ENCODE data around the gene ZDHHC18.

Gene ZDHHC18, protein sequence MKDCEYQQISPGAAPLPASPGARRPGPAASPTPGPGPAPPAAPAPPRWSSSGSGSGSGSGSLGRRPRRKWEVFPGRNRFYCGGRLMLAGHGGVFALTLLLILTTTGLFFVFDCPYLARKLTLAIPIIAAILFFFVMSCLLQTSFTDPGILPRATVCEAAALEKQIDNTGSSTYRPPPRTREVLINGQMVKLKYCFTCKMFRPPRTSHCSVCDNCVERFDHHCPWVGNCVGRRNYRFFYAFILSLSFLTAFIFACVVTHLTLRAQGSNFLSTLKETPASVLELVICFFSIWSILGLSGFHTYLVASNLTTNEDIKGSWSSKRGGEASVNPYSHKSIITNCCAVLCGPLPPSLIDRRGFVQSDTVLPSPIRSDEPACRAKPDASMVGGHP

DNA sequence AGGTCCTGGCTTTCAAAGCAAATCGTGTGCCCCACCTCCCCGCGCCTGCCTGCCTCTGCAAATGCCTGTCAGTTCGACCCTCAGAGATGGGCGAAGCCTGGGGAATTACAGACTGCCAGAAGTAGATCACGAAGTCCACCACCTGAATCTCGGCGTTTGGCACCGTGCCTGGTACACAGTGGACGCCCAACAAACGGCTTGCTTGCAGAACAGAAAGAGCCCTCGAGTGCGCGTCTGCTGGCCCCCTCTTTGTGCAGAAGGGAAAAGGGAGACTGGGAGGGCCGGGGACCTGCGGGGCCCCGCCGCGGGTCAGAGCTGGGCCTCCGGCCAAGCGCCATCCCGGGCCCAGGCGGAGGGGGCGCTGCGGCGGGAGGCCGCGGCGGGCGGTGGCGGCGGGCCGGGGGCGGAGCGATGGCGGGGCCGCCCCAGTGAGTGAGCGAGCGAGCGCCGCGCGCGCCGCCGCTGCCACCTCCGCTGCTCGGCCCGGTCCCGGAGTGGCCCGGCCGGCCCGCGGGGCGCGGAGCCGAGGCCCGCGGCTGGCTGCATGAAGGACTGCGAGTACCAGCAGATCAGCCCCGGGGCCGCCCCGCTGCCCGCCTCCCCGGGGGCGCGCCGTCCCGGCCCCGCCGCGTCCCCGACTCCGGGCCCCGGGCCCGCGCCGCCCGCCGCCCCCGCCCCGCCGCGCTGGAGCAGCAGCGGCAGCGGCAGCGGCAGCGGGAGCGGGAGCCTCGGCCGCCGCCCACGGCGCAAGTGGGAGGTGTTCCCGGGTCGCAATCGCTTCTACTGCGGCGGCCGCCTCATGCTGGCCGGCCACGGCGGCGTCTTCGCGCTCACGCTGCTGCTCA lies at the start of gene ZDHHC18:
ZDHHC18 (plus strand) TSS at position 428 of the 845 bp plus-strand sequence; CDS start at position 545, 117 bp downstream.
- no peak for DNase-seq (ENCODE audit: low read depth)
- peak within 1 kb of the TSS; percentile 63 for H3K4me3 ChIP-seq (ENCODE audit: low read length)
- TF ChIP-seq, protein P1, sequence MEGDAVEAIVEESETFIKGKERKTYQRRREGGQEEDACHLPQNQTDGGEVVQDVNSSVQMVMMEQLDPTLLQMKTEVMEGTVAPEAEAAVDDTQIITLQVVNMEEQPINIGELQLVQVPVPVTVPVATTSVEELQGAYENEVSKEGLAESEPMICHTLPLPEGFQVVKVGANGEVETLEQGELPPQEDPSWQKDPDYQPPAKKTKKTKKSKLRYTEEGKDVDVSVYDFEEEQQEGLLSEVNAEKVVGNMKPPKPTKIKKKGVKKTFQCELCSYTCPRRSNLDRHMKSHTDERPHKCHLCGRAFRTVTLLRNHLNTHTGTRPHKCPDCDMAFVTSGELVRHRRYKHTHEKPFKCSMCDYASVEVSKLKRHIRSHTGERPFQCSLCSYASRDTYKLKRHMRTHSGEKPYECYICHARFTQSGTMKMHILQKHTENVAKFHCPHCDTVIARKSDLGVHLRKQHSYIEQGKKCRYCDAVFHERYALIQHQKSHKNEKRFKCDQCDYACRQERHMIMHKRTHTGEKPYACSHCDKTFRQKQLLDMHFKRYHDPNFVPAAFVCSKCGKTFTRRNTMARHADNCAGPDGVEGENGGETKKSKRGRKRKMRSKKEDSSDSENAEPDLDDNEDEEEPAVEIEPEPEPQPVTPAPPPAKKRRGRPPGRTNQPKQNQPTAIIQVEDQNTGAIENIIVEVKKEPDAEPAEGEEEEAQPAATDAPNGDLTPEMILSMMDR (conservative IDR thresholded peaks at IDR 0.05; ENCODE audit: low read depth, low read length), result peak; percentile 36

DNA sequence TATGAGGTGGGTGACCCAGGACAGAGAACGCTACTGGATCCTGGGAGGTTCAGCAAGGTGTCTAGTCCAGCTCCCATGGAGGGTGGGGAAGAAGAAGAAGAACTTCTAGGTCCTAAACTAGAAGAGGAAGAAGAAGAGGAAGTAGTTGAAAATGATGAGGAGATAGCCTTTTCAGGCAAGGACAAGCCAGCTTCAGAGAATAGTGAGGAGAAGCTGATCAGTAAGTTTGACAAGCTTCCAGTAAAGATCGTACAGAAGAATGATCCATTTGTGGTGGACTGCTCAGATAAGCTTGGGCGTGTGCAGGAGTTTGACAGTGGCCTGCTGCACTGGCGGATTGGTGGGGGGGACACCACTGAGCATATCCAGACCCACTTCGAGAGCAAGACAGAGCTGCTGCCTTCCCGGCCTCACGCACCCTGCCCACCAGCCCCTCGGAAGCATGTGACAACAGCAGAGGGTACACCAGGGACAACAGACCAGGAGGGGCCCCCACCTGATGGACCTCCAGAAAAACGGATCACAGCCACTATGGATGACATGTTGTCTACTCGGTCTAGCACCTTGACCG lies 47.3 kb upstream of the ZDHHC18 start:
- TF ChIP-seq, protein P1 (conservative IDR thresholded peaks at IDR 0.05; ENCODE audit: low read depth, low read length), result no peak
- no peak overlapping the region for H3K4me3 ChIP-seq (ENCODE audit: low read length)
- no peak for DNase-seq (ENCODE audit: low read depth)

DNA sequence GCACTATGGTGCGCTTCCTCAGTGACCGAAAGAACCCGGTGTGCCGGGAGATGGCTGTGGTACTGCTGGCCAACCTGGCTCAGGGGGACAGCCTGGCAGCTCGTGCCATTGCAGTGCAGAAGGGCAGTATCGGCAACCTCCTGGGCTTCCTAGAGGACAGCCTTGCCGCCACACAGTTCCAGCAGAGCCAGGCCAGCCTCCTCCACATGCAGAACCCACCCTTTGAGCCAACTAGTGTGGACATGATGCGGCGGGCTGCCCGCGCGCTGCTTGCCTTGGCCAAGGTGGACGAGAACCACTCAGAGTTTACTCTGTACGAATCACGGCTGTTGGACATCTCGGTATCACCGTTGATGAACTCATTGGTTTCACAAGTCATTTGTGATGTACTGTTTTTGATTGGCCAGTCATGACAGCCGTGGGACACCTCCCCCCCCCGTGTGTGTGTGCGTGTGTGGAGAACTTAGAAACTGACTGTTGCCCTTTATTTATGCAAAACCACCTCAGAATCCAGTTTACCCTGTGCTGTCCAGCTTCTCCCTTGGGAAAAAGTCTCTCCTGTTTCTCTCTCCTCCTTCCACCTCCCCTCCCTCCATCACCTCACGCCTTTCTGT lies 46.0 kb upstream of the ZDHHC18 start:
- no peak overlapping the region for H3K4me3 ChIP-seq (ENCODE audit: low read length)
- DNase-seq (ENCODE audit: low read depth), result no peak
- TF ChIP-seq, protein P1 (conservative IDR thresholded peaks at IDR 0.05; ENCODE audit: low read depth, low read length), result no peak

DNA sequence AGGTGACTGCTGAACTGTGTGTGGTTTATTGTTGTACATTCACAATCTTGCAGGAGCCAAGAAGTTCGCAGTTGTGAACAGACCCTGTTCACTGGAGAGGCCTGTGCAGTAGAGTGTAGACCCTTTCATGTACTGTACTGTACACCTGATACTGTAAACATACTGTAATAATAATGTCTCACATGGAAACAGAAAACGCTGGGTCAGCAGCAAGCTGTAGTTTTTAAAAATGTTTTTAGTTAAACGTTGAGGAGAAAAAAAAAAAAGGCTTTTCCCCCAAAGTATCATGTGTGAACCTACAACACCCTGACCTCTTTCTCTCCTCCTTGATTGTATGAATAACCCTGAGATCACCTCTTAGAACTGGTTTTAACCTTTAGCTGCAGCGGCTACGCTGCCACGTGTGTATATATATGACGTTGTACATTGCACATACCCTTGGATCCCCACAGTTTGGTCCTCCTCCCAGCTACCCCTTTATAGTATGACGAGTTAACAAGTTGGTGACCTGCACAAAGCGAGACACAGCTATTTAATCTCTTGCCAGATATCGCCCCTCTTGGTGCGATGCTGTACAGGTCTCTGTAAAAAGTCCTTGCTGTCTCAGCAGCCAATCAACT lies 45.2 kb upstream of the ZDHHC18 start:
- H3K4me3 ChIP-seq (ENCODE audit: low read length), result no peak overlapping the region
- TF ChIP-seq, protein P1 (conservative IDR thresholded peaks at IDR 0.05; ENCODE audit: low read depth, low read length), result no peak
- no peak for DNase-seq (ENCODE audit: low read depth)

DNA sequence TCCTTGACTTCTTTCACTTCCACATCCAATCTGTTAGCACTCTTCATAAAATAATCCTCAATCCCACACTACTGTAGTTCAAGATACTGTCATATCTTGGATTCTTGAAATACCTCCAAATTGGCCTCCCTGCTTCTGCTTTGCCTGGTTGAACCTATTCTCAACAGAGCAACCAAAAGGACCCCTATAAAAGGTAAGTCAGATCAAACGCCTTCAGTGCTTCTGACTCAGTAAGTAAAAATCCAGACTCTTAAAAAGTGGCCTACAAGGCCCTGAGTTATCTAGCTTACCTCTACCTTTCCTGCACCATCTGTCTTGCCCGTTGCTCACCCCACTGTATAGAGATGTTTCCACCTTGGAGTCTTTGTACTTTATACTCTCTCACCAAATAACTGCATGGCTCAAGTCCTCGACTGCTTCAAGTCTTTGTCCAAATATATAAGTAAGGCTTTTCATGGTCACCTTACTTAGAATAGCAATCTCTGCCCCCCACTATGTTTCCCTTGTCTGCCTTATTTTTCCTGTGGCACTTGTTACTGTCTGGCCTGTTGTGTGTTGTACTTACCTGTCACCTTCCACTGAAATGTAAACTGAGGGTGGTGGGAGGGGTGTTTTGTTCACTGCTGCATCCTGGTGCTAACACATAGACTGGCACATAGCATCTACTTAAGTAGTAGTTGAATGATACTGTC lies 43.8 kb upstream of the ZDHHC18 start:
- H3K4me3 ChIP-seq (ENCODE audit: low read length), result no peak overlapping the region
- DNase-seq (ENCODE audit: low read depth), result no peak
- TF ChIP-seq, protein P1 (conservative IDR thresholded peaks at IDR 0.05; ENCODE audit: low read depth, low read length), result no peak

DNA sequence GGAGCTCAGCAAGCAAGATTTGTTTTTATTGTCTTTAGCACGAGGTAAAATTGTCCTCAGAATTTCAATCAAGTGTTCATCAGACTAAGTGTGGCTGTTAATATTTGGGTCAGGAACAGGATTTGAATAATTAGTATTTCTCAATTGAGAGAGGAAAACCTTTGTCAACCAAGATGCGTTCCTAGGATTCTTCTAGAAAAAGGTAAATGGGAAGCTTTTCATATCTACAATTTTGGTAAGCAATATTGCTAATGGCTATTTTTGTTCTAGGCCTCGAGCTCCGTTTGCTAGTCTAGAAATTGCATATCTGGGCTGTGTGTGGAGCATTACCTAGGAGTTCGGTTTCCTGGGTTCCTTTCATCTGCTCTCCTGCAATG lies 42.9 kb upstream of the ZDHHC18 start:
- no peak for DNase-seq (ENCODE audit: low read depth)
- TF ChIP-seq, protein P1 (conservative IDR thresholded peaks at IDR 0.05; ENCODE audit: low read depth, low read length), result no peak
- H3K4me3 ChIP-seq (ENCODE audit: low read length), result no peak overlapping the region
